Anterior cingulate cortex (tissue), 58 donors: Measurements from ENCODE around the gene REG3A.

Source experiments
- DNase-seq, 58 donors: peaks; one replicate each; lab custom pipeline; 2025; lab: John Stamatoyannopoulos, UW

Gene REG3A

GRCh38 chr2:79122676-79123075, 36.9 kb downstream of the REG3A start:
- no peak for DNase-seq

- DNase-seq: no peak
Measured at GRCh38 chr2:79120194-79120713, 39.3 kb downstream of the REG3A start, which contains the start of gene REG1A. TSS of gene REG1A (plus strand) at chr2:79120488. CDS start at chr2:79120862, 374 bp downstream.

GRCh38 chr2:79116997-79117928, 42.3 kb downstream of the REG3A start:
- DNase-seq: no peak

GRCh38 chr2:79114797-79115494, 44.6 kb downstream of the REG3A start:
- DNase-seq: no peak

GRCh38 chr2:79112269-79112668, 47.3 kb downstream of the REG3A start:
- no peak for DNase-seq
